CD14-positive monocyte (primary cell): ENCODE measurements around the gene SYNM. TPM values are rescaled to one million over a fixed set of nuclear protein-coding genes. Genes with fewer than 3 reads are reported as not detected.

Experiments used
- DNase-seq, 3 donors: peaks; one replicate each; pipeline ENCODE4 v3.0.0-alpha.2; 2011 to 2022
- H2AFZ ChIP-seq: 2 replicates; pipeline ENCODE4 v1.6.0; 2012; ENCODE audit warnings: mild to moderate bottlenecking, low read depth, low read length, inconsistent platforms; ENCODE audit not compliant: insufficient read depth, poor library complexity, severe bottlenecking
- H3K27ac ChIP-seq, 2 donors: 1 replicate in 1 of 2; 2 replicates in 1 of 2; pipeline ENCODE4 v1.5.1; 2012 to 2013; ENCODE audit warnings: low read length in 2 of 2, control low read depth in 1 of 2, inconsistent platforms in 1 of 2, low read depth in 1 of 2, mild to moderate bottlenecking in 1 of 2
- H3K27me3 ChIP-seq, 2 donors: one replicate each; pipeline versions ENCODE4 v1.6.0 to v1.6.1; 2011 to 2013; ENCODE audit warnings: low read length in 2 of 2; ENCODE audit not compliant: control insufficient read depth in 2 of 2, insufficient read depth in 2 of 2
- H3K36me3 ChIP-seq, 2 donors: replicated peaks in 1 of 2; 1 replicate in 1 of 2; 2 replicates in 1 of 2; pipeline versions ENCODE4 v1.5.1 to v1.6.1; 2012 to 2013; ENCODE audit warnings: low read length in 2 of 2, control low read depth in 1 of 2, inconsistent platforms in 1 of 2, mild to moderate bottlenecking in 1 of 2; ENCODE audit not compliant: insufficient read depth in 2 of 2, control insufficient read depth in 1 of 2
- H3K4me1 ChIP-seq, 2 donors: 1 replicate in 1 of 2; 2 replicates in 1 of 2; pipeline versions ENCODE4 v1.5.1 to v1.6.1; 2012 to 2013; ENCODE audit warnings: low read length in 2 of 2, control low read depth in 1 of 2, inconsistent platforms in 1 of 2, mild to moderate bottlenecking in 1 of 2, moderate library complexity in 1 of 2; ENCODE audit not compliant: insufficient read depth in 2 of 2, control insufficient read depth in 1 of 2
- H3K4me2 ChIP-seq: replicated peaks from 2 replicates; pipeline ENCODE3; 2012; ENCODE audit warnings: low read length, moderate library complexity, mild to moderate bottlenecking; ENCODE audit not compliant: poor library complexity, severe bottlenecking; ENCODE audit errors: extremely low read depth
- H3K4me3 ChIP-seq, 3 experiments: fragments of 200-600 bp in 1 of 3; sonication (generic) in 1 of 3; replicated peaks in 1 of 3; 1 replicate in 2 of 3; 2 replicates in 1 of 3; pipeline ENCODE4 v1.5.1; 2011 to 2013; ENCODE audit warnings: low read length in 3 of 3, mild to moderate bottlenecking in 3 of 3, control low read depth in 2 of 3, low read depth in 2 of 3, inconsistent platforms in 1 of 3, moderate library complexity in 1 of 3
- H3K79me2 ChIP-seq: 2 replicates; pipeline ENCODE4 v1.6.0; 2012; ENCODE audit warnings: mild to moderate bottlenecking, control low read depth, inconsistent platforms, low read length, moderate library complexity; ENCODE audit not compliant: insufficient read depth
- H3K9ac ChIP-seq: 2 replicates; pipeline ENCODE4 v1.6.0; 2017; ENCODE audit warnings: low read length, mild to moderate bottlenecking; ENCODE audit not compliant: insufficient read depth, poor library complexity, severe bottlenecking
- H3K9me3 ChIP-seq, 2 donors: replicated peaks in 1 of 2; 1 replicate in 1 of 2; 2 replicates in 1 of 2; pipeline versions ENCODE4 v1.5.1 to v1.6.1; 2012 to 2013; ENCODE audit warnings: low read length in 2 of 2, control low read depth in 1 of 2; ENCODE audit not compliant: control insufficient read depth in 1 of 2, insufficient read depth in 1 of 2
- H4K20me1 ChIP-seq: 2 replicates; pipeline ENCODE4 v1.6.0; 2012; ENCODE audit warnings: mild to moderate bottlenecking, low read length, control low read depth, moderate library complexity; ENCODE audit not compliant: insufficient read depth
- H3K27ac Mint-ChIP-seq, 7 donors: one replicate each; pipeline ENCODE4 v1.8.0; 2020; ENCODE audit warnings: mild to moderate bottlenecking in 7 of 7, mixed read lengths in 7 of 7, moderate library complexity in 6 of 7, inconsistent platforms in 2 of 7
- H3K27me3 Mint-ChIP-seq, 3 donors: one replicate each; pipeline ENCODE4 v1.8.0; 2021 to 2022; ENCODE audit warnings: low read depth in 3 of 3, mild to moderate bottlenecking in 3 of 3, mixed read lengths in 3 of 3, moderate library complexity in 3 of 3, inconsistent platforms in 1 of 3
- H3K36me3 Mint-ChIP-seq, 2 donors: one replicate each; pipeline ENCODE4 v1.8.0; 2020; ENCODE audit warnings: mixed read lengths in 2 of 2, inconsistent platforms in 1 of 2, mild to moderate bottlenecking in 1 of 2
- H3K4me1 Mint-ChIP-seq: one replicate; pipeline ENCODE4 v1.8.0; 2020; ENCODE audit warnings: mild to moderate bottlenecking, mixed read lengths
- H3K4me3 Mint-ChIP-seq, 2 donors: one replicate each; pipeline ENCODE4 v1.8.0; 2020; ENCODE audit warnings: mild to moderate bottlenecking in 2 of 2, mixed read lengths in 2 of 2, moderate library complexity in 1 of 2
- H3K9me3 Mint-ChIP-seq, 7 donors: one replicate each; pipeline ENCODE4 v1.8.0; 2020 to 2022; ENCODE audit warnings: mixed read lengths in 7 of 7, mild to moderate bottlenecking in 6 of 7, moderate library complexity in 6 of 7, inconsistent platforms in 2 of 7
- CTCF ChIP-seq: fragments of 200-600 bp; IDR thresholded peaks from one replicate; pipeline ENCODE4 v1.8.0; 2022; ENCODE audit warnings: antibody characterized with exemption, mild to moderate bottlenecking
- WGBS: methylation state at CpG from one replicate; pipeline ENCODE4 v1.1.5; 2013; ENCODE audit warnings: missing lambda C conversion rate; ENCODE audit not compliant: insufficient coverage; 5-methylcytosine and 5-hydroxymethylcytosine counted together
- intact Hi-C, 2 donors: fragments of 100-400 bp; cut with micrococcal nuclease; formaldehyde crosslinking; loops; one replicate each; pipeline versions ENCODE4 v1.15.0 to v1.15.1; 2023
- polyA plus RNA-seq, 3 donors: library from polyadenylated mRNA; depleted of rRNA in 1 of 3; unstranded in 2 of 3; stranded (reverse) in 1 of 3; fragments of 300-500 nt in 2 of 3; fragments of >200 nt in 1 of 3; fragmentation: Illumina TruSeq in 2 of 3; gene quantifications; 1 replicate in 2 of 3; 2 replicates in 1 of 3; pipeline ENCODE4 v1.2.3, GENCODE V29; 2012 to 2021

The SYNM gene
- polyA plus RNA-seq, 3 donors = 0.04 to 0.05 TPM; not detected in 1

- H3K27ac ChIP-seq = no peak overlapping the region
- no peak overlapping the region for H3K9ac ChIP-seq
- Mint-ChIP-seq H3K27ac (no peak overlapping the region), H3K36me3 (no peaks in the 10 kb centered on the region), H3K4me1 (peaks cover 32% of the 10 kb centered on the region), H3K4me3 (no peak overlapping the region), H3K27me3 (peaks cover under 1 to 15% (median 6%) of the 10 kb centered on the region in 3 donors), H3K9me3 (peaks cover 0 to 2% (median 0%) of the 10 kb centered on the region in 7 donors)
- H2AFZ ChIP-seq = no peak overlapping the region
- peaks cover 24 to 31% of the 10 kb centered on the region in 2 donors for H3K4me1 ChIP-seq
- 89% methylated on average over 7 of the region's 7 CpGs for WGBS
- no peak for DNase-seq
- H3K79me2 ChIP-seq = no peaks in the 10 kb centered on the region
- H3K4me2 ChIP-seq = no peak overlapping the region
- H3K27me3 ChIP-seq = no peaks in the 10 kb centered on the region
- H4K20me1 ChIP-seq = no peaks in the 10 kb centered on the region
- H3K9me3 ChIP-seq = no peaks in the 10 kb centered on the region
- no peaks in the 10 kb centered on the region for H3K36me3 ChIP-seq
- no peak overlapping the region for H3K4me3 ChIP-seq
- no peak for TF ChIP-seq CTCF
- intact Hi-C loops = no loop called here
Observed at GRCh38 chr15:99126131-99126588, 21.3 kb downstream of the SYNM start.

GRCh38 chr15:99126930-99127329 is 22.1 kb downstream of the SYNM start:
- intact Hi-C loops = no loop called here
- no peak for DNase-seq
- H3K79me2 ChIP-seq = no peaks in the 10 kb centered on the region
- H3K9me3 Mint-ChIP-seq = peaks cover 0 to 2% (median 0%) of the 10 kb centered on the region in 7 donors
- H2AFZ ChIP-seq = no peak overlapping the region
- H3K4me3 ChIP-seq = no peak overlapping the region
- H3K36me3 Mint-ChIP-seq = no peaks in the 10 kb centered on the region
- H3K4me2 ChIP-seq = no peak overlapping the region
- H3K9me3 ChIP-seq = no peaks in the 10 kb centered on the region
- H3K4me3 Mint-ChIP-seq = no peak overlapping the region
- H3K4me1 ChIP-seq = peaks cover 24 to 31% of the 10 kb centered on the region in 2 donors
- H3K27ac Mint-ChIP-seq = no peak overlapping the region
- 100% methylated on average over 2 of the region's 3 CpGs for WGBS
- TF ChIP-seq CTCF = no peak
- H3K27ac ChIP-seq = no peak overlapping the region
- H3K27me3 Mint-ChIP-seq = peaks cover 0 to 12% (median 7%) of the 10 kb centered on the region in 3 donors
- peaks cover 32% of the 10 kb centered on the region for H3K4me1 Mint-ChIP-seq
- no peak overlapping the region for H3K9ac ChIP-seq
- no peaks in the 10 kb centered on the region for H3K36me3 ChIP-seq
- no peaks in the 10 kb centered on the region for H4K20me1 ChIP-seq
- no peaks in the 10 kb centered on the region for H3K27me3 ChIP-seq
